WI38 (cell line): ENCODE measurements around the gene CALCOCO2.

Experiments used
- H3K4me3 ChIP-seq: 2 replicates; pipeline ENCODE4 v1.5.1; 2011; ENCODE audit warnings: low read depth, mild to moderate bottlenecking, control low read depth, low read length
- TF ChIP-seq, protein P1 (sequence below): IDR thresholded peaks from 2 replicates; pipeline ENCODE4 v1.5.1; 2012; ENCODE audit warnings: low read depth, mild to moderate bottlenecking, control low read depth, low read length

CALCOCO2 gene

GRCh38 chr17:48890086-48890485 lies 59.3 kb downstream of the CALCOCO2 start:
- no peak overlapping the region for H3K4me3 ChIP-seq
- TF ChIP-seq, protein P1, sequence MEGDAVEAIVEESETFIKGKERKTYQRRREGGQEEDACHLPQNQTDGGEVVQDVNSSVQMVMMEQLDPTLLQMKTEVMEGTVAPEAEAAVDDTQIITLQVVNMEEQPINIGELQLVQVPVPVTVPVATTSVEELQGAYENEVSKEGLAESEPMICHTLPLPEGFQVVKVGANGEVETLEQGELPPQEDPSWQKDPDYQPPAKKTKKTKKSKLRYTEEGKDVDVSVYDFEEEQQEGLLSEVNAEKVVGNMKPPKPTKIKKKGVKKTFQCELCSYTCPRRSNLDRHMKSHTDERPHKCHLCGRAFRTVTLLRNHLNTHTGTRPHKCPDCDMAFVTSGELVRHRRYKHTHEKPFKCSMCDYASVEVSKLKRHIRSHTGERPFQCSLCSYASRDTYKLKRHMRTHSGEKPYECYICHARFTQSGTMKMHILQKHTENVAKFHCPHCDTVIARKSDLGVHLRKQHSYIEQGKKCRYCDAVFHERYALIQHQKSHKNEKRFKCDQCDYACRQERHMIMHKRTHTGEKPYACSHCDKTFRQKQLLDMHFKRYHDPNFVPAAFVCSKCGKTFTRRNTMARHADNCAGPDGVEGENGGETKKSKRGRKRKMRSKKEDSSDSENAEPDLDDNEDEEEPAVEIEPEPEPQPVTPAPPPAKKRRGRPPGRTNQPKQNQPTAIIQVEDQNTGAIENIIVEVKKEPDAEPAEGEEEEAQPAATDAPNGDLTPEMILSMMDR: no peak

DNA sequence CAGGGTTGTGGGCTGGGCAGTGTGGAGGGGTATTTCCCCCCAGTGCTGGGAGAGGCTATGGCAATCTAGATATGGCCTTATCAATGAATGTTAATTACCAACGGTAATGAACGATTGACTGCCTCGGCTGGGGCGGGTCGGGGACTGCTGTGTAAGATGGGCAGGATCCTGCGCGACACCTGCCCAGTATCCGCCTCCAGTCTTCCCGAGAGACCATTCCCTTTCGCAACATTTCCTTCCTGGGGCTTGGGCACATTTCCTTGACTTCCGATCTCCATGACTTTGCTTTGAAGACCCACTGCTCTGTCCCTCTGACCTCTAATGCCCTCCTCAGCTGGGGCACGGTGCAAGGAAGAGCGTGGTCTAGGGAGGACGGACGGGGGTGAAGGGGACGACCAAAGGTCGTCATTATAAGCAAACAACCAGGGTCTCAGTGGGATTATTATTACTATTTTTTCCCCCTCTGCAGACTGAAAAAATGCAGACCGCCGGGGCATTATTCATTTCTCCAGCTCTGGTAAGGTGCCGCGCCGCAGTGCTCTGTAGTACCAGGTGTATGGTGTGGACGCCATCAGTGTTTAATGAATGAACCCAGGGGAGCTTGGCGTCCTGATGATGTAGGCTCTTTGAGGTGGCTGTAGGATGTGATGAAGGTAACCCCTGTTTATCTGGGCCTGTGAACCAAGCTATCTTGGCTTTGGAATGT lies 62.3 kb downstream of the CALCOCO2 start:
- TF ChIP-seq, protein P1: no peak
- H3K4me3 ChIP-seq: peak overlapping the region; percentile 97

DNA sequence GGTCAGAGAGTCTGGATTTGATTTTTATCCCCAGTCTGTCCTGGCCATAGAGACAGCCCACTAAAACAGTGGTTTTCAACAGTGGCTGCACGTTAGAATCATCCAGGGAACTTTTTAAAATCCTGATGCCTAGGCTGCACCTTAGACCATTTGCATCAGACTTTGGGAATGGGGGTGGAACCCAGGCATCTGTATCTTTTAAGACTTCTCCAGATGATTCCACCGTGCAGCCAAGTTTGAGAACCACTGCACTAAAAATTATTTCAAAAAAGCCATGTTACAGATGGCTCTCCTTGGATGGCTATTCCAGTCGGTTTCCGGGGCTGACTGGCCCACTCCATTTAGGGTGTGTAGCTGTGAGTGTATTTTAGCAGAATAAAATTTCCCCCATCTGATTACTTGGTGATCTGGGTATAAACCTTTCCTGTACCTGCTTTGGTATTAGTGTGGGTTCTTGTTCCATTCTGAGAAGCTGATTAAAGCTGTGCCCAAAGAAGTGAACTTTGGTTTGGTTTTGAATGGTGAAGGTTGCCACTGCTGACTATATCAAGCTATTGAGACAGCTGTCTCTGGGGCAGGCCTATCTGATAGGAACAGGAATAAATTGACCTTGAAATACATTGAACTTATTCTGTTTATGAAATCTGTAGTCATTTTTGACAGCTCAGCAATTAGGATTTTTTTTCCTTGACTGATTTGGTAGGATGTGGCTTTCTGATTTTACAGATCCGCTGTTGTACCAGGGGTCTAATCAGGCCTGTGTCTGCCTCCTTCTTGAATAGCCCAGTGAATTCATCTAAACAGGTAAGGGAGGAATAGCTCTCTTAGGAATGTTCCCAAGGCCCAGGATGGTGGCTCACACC lies 63.0 kb downstream of the CALCOCO2 start:
- TF ChIP-seq, protein P1: no peak
- peak overlapping the region; percentile 97 for H3K4me3 ChIP-seq

DNA sequence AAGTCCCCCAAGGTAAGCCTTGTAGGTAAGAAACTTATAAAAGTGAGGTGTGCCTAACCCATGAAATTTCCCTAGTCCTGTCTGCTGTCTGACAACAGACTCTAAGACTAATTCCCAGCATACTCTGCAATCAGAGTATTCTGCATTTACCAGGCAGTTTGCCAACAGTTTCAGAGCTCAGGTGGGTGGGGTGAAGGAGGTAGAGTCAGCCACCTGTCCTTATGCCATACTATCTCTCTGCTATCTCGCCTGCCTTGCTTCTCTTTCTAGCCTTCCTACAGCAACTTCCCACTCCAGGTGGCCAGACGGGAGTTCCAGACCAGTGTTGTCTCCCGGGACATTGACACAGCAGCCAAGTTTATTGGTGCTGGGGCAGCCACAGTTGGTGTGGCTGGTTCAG lies 64.1 kb downstream of the CALCOCO2 start:
- TF ChIP-seq, protein P1: no peak
- no peak overlapping the region for H3K4me3 ChIP-seq

GRCh38 chr17:48901241-48901640 lies 70.4 kb downstream of the CALCOCO2 start:
- H3K4me3 ChIP-seq: no peak overlapping the region
- TF ChIP-seq, protein P1: no peak

DNA sequence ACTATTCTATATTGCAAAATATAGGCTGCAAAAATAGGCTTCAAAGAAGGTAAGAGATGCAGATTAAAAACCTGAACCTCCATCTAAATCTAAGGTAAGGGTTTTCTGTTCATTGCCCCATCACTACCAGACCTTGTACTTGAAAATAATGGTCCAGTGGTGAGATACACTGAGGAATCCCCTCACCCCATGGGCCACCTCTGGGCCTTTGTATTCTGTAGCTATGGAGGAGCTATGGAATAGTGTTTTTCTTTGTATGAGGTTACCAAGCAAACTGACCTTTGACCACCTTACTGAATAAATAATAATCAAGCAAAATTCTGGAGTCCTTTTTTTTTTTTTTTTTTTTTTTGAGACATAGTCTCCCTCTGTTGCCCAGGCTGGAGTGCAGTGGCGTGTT lies 72.6 kb downstream of the CALCOCO2 start:
- TF ChIP-seq, protein P1: no peak
- H3K4me3 ChIP-seq: no peak overlapping the region

DNA sequence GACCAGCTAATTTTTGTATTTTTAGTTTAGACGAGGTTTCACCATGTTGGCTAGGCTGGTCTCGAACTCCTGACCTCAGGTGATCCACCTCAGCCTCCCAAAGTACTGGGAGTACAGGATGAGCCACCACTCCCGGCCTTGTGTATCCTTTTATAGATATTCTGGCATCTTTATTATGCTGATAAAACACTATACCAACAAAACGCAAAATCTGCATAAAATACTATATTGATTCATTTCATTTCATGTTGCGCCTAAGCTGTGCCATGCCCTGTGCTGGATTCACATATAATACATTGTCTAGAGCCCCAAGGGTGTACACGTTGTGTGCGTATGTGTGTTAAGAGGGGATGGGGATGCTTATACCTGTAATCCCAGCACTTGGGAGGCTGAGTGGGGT lies 73.6 kb downstream of the CALCOCO2 start:
- TF ChIP-seq, protein P1: no peak

More for the DNA sequence above, 73.6 kb downstream of the CALCOCO2 start:
- H3K4me3 ChIP-seq: no peak overlapping the region
